Spleen (tissue), 11 donors: ENCODE data around the gene FAM120A. TPM values are rescaled to one million over a fixed set of nuclear protein-coding genes. Genes with fewer than 3 reads are reported as not detected.

ENCODE experiments used
- DNase-seq: peaks from one replicate; pipeline ENCODE4 v3.0.0-alpha.2; 2020
- H3K27ac ChIP-seq, 8 donors: fragments of 200-600 bp; sonication (generic) in 7 of 8; 1 replicate in 4 of 8; 2 replicates in 4 of 8; pipeline versions ENCODE4 v1.5.0 to v1.8.0; 2016 to 2021; ENCODE audit warnings: inconsistent platforms in 4 of 8, mild to moderate bottlenecking in 4 of 8, moderate library complexity in 1 of 8
- H3K27me3 ChIP-seq, 7 donors: fragments of 200-600 bp; sonication (generic) in 6 of 7; replicated peaks in 1 of 7; 1 replicate in 4 of 7; 2 replicates in 3 of 7; pipeline versions ENCODE4 v1.5.0 to v1.8.0; 2016 to 2021; ENCODE audit warnings: inconsistent platforms in 3 of 7, mild to moderate bottlenecking in 1 of 7
- H3K36me3 ChIP-seq, 6 donors: fragments of 200-600 bp; sonication (generic) in 5 of 6; 1 replicate in 4 of 6; 2 replicates in 2 of 6; pipeline versions ENCODE4 v1.5.0 to v1.8.0; 2016 to 2021; ENCODE audit warnings: inconsistent platforms in 2 of 6
- H3K4me1 ChIP-seq, 6 donors: fragments of 200-600 bp; sonication (generic) in 5 of 6; 1 replicate in 3 of 6; 2 replicates in 3 of 6; pipeline versions ENCODE4 v1.5.0 to v1.8.0; 2016 to 2021; ENCODE audit warnings: inconsistent platforms in 3 of 6
- H3K4me3 ChIP-seq, 8 donors: fragments of 200-600 bp; sonication (generic) in 7 of 8; 1 replicate in 4 of 8; 2 replicates in 4 of 8; pipeline versions ENCODE4 v1.5.0 to v1.8.0; 2016 to 2021; ENCODE audit warnings: inconsistent platforms in 4 of 8, mild to moderate bottlenecking in 4 of 8, moderate library complexity in 2 of 8
- H3K9me3 ChIP-seq, 8 donors: fragments of 200-600 bp; sonication (generic) in 7 of 8; 1 replicate in 4 of 8; 2 replicates in 4 of 8; pipeline versions ENCODE4 v1.5.0 to v1.8.0; 2016 to 2021; ENCODE audit warnings: inconsistent platforms in 4 of 8
- POLR2A ChIP-seq, 3 donors: fragments of 450-650 bp; IDR thresholded peaks; one replicate each; pipeline ENCODE4 v1.5.1; 2017; ENCODE audit warnings: antibody characterized with exemption in 3 of 3, mild to moderate bottlenecking in 1 of 3
- POLR2AphosphoS5 ChIP-seq, 3 donors: sonication (generic); formaldehyde crosslinking; IDR thresholded peaks; one replicate each; pipeline ENCODE4 v1.5.1; 2017; ENCODE audit warnings: antibody characterized with exemption in 3 of 3
- WGBS, 5 donors: extraction: QIAGEN DNeasy Blood & Tissue Kit in 3 of 5; methylation state at CpG; one replicate each; pipeline versions ENCODE4 v1.1.5 to v1.1.7; 2013 to 2018; 5-methylcytosine and 5-hydroxymethylcytosine counted together
- intact Hi-C: fragments of 100-400 bp; cut with DNase I; formaldehyde crosslinking; loops from one replicate; pipeline ENCODE4 v1.15.0; 2023; ENCODE audit warnings: low total_unique reads
- polyA plus RNA-seq, 3 donors: library from polyadenylated mRNA; stranded (reverse); fragments of 200-250 nt; gene quantifications; one replicate each; pipeline ENCODE4 v1.2.1, GENCODE V29; 2013
- total RNA-seq, 7 donors: library from RNA; depleted of rRNA in 3 of 7; stranded (reverse); fragments of >200 nt in 3 of 7; fragmentation: NEBNext Ultra II Directional in 4 of 7; extraction: Animal tissue kit (Norgen Biotek cat#: 25700) in 4 of 7; gene quantifications; one replicate each; pipeline versions ENCODE4 v1.1.0 to v1.2.1, GENCODE V29; 2016 to 2021
- TF ChIP-seq, protein P1 (sequence below), 11 experiments: fragments of 200-600 bp in 7 of 11; fragments of 450-650 bp in 4 of 11; sonication (generic) in 4 of 11; IDR thresholded peaks in 8 of 11; conservative IDR thresholded peaks in 3 of 11; 1 replicate in 7 of 11; 2 replicates in 4 of 11; pipeline versions ENCODE4 v1.4.0 to v1.8.0; 2016 to 2021; ENCODE audit warnings: antibody characterized with exemption in 11 of 11, inconsistent platforms in 4 of 11, mild to moderate bottlenecking in 1 of 11
- donor health status: healthy with polysubstance abuse.
- donor health status: DM: no; HTN: no; CAD: no; lungs with moderate emphysema.
- donor health status: DM: no; HTN: no; CAD: no.
- donor health status: Bipolar disorder and iron deficiency.
- donor health status: healthy.
- donor health status: DM: no; HTN: no; CAD: no.
- donor health status: DM: yes; HTN: yes; CAD: no.

The FAM120A gene
- total and polyA plus RNA-seq, 10 donors: 33.0 to 116 (median 102) TPM

DNA sequence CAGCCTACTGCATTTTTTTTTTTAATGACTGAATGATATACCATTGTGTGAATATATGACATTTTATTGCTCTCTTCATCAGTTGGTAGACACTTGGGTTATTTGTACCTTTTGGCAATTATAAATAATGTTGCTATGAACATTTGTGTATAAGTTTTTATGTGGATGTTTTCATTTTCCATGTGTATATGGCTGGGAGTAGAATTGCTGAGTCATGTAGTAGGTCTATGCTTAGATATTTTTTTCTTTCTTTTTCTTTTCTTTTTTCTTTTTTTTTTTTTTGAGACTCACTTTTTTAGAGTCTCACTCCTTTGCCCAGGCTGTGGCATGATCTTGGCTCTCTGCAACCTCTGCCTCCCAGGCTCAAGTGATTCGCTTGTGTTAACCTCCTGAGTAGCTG, 34.8 kb downstream of the FAM120A start:
- H3K27ac ChIP-seq: no peak overlapping the region
- no peaks in the 10 kb centered on the region for H3K27me3 ChIP-seq
- peaks cover 0 to 55% (median 12%) of the 10 kb centered on the region in 6 donors for H3K4me1 ChIP-seq
- WGBS, 5 donors: 83 to 100% (median 95%) methylated on average over 1 of the region's 1 CpG
- TF ChIP-seq POLR2AphosphoS5 (IDR thresholded peaks at IDR 0.05) (no peak), POLR2A (IDR thresholded peaks at IDR 0.05) (no peak)
- TF ChIP-seq, protein P1, sequence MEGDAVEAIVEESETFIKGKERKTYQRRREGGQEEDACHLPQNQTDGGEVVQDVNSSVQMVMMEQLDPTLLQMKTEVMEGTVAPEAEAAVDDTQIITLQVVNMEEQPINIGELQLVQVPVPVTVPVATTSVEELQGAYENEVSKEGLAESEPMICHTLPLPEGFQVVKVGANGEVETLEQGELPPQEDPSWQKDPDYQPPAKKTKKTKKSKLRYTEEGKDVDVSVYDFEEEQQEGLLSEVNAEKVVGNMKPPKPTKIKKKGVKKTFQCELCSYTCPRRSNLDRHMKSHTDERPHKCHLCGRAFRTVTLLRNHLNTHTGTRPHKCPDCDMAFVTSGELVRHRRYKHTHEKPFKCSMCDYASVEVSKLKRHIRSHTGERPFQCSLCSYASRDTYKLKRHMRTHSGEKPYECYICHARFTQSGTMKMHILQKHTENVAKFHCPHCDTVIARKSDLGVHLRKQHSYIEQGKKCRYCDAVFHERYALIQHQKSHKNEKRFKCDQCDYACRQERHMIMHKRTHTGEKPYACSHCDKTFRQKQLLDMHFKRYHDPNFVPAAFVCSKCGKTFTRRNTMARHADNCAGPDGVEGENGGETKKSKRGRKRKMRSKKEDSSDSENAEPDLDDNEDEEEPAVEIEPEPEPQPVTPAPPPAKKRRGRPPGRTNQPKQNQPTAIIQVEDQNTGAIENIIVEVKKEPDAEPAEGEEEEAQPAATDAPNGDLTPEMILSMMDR (IDR thresholded peaks at IDR 0.05 in 8 of 11, conservative IDR thresholded peaks at IDR 0.05 in 3 of 11): no peak
- H3K4me3 ChIP-seq: no peak overlapping the region
- intact Hi-C loops: no loop called here
- DNase-seq: no peak
- H3K9me3 ChIP-seq: no peaks in the 10 kb centered on the region
- H3K36me3 ChIP-seq: peaks cover 0 to 92% (median 11%) of the 10 kb centered on the region in 6 donors

DNA sequence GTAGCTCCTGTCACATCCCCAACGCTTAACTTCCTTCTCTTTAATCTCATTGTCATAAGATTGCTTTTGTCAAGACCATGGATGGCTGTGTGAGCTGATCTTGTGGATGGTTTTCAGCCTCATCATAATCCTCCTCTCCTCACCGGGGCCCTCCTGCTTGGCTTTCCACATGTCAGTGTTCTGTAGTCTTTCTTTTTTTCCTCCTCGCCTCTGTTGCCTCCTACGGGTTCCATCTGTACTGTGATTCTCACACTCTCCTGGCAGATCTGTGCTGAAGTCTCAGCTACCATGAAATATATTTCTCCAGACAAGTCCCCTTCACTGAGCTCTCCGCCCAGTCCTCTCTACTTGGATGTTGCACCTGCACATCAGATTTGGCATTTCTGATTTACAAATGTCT, 36.8 kb downstream of the FAM120A start:
- TF ChIP-seq POLR2A (IDR thresholded peaks at IDR 0.05) (no peak), POLR2AphosphoS5 (IDR thresholded peaks at IDR 0.05) (no peak)
- TF ChIP-seq, protein P1 (IDR thresholded peaks at IDR 0.05 in 8 of 11, conservative IDR thresholded peaks at IDR 0.05 in 3 of 11): no peak
- Histone ChIP-seq H3K9me3 (no peaks in the 10 kb centered on the region), H3K36me3 (peaks cover 0 to 85% (median 11%) of the 10 kb centered on the region in 6 donors), H3K4me3 (no peak overlapping the region), H3K4me1 (peaks cover 0 to 68% (median 17%) of the 10 kb centered on the region in 6 donors), H3K27ac (no peak overlapping the region), H3K27me3 (no peaks in the 10 kb centered on the region)
- 92 to 96% (median 95%) methylated on average over 5 of the region's 5 CpGs for WGBS, 5 donors
- no peak for DNase-seq
- intact Hi-C loops: no loop called here

DNA sequence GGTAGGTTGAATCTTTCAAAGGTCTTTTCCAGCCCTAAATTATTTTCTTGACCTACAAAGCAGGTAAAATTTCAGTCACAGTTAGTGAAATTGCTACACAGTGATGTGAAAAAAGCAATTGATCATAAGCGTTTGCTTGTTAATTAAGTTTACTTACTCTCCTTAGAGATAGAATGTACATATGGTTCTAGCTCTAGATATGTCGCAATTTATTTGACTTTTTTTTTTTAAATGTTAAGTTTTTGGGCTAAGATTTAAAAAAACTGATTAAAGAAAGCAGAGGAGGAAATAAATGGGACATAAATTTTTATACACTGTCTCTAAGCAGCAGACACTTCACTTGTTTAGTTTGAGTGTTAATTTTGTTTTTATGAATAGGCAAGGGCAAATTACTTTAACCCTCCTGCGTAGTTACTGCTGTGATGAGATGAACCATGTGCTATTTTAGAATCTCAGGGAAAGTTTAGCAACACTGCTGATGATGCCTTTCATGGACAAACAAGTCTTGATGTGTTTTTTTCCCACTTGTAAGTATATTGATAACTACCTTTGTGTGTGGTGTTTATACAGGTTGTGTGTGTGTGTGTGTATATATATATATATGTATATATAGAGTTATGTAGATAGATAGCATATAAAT, 40.2 kb downstream of the FAM120A start:
- intact Hi-C loops: no loop called here
- Histone ChIP-seq H3K36me3 (peaks cover 0 to 87% (median 14%) of the 10 kb centered on the region in 6 donors), H3K27ac (no peak overlapping the region), H3K9me3 (no peaks in the 10 kb centered on the region), H3K4me3 (no peak overlapping the region), H3K27me3 (no peaks in the 10 kb centered on the region), H3K4me1 (peaks cover 0 to 70% (median 12%) of the 10 kb centered on the region in 6 donors)
- TF ChIP-seq POLR2A (IDR thresholded peaks at IDR 0.05): no peak
- DNase-seq: no peak
- 87 to 94% (median 91%) methylated on average over 3 of the region's 3 CpGs for WGBS, 5 donors

DNA sequence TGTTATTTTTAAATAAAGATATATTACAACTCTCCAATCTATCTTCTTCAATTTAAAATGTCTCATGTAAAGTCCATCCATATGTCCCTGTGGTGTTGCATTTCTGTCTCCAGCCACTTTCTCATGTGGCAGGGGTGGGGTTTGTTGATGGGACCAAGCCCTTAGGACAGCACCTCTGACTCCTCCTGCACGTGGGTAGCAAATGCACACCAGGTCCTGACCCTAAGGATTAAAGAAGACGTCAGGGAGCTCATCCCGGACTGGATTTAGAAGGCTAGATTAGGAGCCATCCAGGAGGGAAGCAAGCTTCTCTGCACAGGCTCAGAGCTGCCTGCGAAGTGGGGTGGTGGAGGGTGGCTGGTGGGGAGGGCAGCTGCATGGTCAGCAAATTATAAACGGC, 40.8 kb downstream of the FAM120A start:
- no peak overlapping the region for H3K4me3 ChIP-seq
- no peaks in the 10 kb centered on the region for H3K9me3 ChIP-seq
- no peaks in the 10 kb centered on the region for H3K27me3 ChIP-seq
- TF ChIP-seq, protein P1 (IDR thresholded peaks at IDR 0.05 in 8 of 11, conservative IDR thresholded peaks at IDR 0.05 in 3 of 11): no peak
- TF ChIP-seq POLR2A (IDR thresholded peaks at IDR 0.05) (no peak), POLR2AphosphoS5 (IDR thresholded peaks at IDR 0.05) (no peak)
- peaks cover 0 to 87% (median 20%) of the 10 kb centered on the region in 6 donors for H3K36me3 ChIP-seq
- no peak overlapping the region for H3K27ac ChIP-seq
- intact Hi-C loops: no loop called here
- WGBS, 5 donors: 64 to 74% (median 68%) methylated on average over 5 of the region's 5 CpGs
- H3K4me1 ChIP-seq: peaks cover 0 to 65% (median 12%) of the 10 kb centered on the region in 6 donors
- DNase-seq: no peak
